Astrocyte of the spinal cord (primary cell): Measurements from ENCODE around the gene ADCY3.

ENCODE experiments used
- DNase-seq: peaks from one replicate; pipeline ENCODE4 v3.0.0; 2011; ENCODE audit warnings: low read depth, low spot score
- H3K4me3 ChIP-seq: 2 replicates; pipeline ENCODE4 v1.5.1; 2011; ENCODE audit warnings: low read depth, mild to moderate bottlenecking, low read length, moderate library complexity
- CTCF ChIP-seq: IDR thresholded peaks from 2 replicates; pipeline ENCODE4 v1.5.1; 2012; ENCODE audit warnings: low read depth, mild to moderate bottlenecking, low read length, inconsistent platforms
- in situ Hi-C: cut with HindIII; loops from 2 replicates; pipeline ENCODE4 v1.10.0; 2017; ENCODE audit warnings: low sequenced_read_pairs

Gene ADCY3

DNA sequence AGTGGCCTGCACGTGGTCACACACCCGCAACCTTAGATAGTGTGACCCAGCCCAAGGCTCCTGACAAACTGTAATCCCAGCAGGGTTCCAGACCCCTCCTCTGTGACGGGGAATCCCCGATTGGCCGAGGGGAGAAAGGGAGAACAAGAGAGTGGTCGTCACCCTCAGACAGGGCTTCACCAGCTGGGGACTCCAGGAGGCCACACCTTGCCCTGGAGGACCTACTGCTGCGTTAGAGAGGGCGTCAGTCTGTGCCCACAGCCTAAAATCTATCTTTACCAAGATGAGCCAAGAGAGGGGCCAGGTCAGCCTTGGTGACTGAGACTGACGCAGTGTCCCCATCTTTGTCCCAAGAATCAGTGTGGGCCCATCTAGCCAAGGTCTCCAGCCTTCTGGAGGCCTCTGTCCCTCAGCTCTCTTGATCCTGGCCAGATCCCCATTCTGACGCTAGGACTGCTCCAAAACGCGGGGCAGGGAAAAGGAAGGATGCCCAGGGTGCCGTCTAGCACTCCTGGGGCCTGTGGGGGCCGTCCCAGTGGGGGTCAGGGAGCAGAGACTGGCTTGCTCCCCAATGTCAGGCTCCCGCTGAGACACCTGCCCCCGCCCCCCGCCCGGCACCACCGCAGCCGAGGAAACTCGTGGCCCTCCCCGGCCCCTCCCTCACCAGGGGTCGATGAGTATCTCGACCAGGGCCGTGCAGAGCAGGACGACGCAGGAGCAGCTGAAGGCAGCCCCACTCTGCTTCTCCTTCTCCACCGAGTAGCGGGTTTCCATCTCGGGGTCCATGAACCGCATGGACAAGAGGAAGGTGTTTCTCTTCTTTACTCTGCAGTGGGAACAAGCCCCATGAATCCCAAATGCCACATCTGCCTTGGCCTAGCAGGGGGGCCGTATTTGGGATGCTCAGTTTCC, 86.0 kb downstream of the ADCY3 start:
- in situ Hi-C loops, result no loop called here
- DNase-seq, result no peak

DNA sequence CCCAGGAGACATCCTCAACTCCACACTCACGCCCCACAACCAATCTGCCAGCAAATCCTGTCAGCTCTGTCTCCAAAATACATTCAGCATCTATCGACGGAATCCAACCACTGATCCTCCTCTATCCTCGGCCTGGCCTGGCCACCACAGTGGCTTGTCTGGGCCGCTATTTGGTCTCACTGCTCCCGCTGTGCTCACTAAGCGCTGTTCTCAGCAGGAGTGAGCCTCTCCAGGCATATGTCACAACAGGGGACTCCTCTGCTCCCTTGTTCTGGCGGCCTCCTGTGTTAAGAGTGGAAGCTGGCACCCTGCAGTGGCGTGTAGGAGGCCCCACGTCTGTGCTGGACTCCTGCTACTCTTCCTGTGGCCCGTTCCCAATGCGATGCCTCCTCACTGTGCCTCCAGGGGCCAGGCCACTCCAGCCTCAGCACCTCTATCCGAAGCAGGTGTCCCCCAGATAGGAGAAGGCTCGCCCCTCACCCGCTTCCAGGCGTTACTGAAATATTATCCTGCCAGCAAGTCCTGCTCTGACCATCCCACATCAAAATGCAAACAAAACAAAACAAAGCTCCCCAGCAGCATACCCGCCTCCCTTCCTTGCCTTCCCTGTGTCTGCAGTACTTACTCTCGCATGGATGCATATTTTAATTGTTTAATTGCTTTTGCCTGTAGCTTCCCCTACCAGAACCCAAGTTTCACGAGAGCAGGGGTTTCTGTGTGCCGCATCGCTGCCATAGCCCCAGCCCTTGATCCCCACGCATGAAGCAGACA, 86.9 kb downstream of the ADCY3 start:
- TF ChIP-seq CTCF, result no peak
- in situ Hi-C loops, result no loop called here
- DNase-seq, result no peak
- H3K4me3 ChIP-seq, result no peak overlapping the region

More for the DNA sequence above, 86.0 kb downstream of the ADCY3 start:
- no peak overlapping the region for H3K4me3 ChIP-seq
- no peak for TF ChIP-seq CTCF

DNA sequence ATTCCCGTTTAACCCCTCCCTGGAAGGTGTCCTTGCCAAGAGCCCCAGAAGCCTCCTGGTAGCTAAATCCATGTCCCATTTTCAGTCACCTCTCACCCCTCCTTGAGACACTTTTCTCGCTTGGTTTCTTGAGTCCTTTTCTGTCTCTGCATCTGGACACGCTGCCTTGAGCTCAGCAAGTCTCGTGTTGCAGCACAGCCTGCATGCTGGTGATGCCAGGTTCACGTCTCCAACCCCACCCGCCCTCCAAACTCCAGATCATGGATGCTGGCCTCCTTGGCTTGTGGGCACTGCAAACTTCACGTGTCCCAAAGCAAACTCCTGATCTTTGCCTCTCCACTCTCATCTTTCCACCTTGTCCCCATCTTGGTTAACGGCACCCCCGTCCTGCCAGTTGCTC, 87.5 kb downstream of the ADCY3 start:
- no peak for DNase-seq
- TF ChIP-seq CTCF, result no peak
- H3K4me3 ChIP-seq, result no peak overlapping the region
- in situ Hi-C loops, result no loop called here

- TF ChIP-seq CTCF, result no peak
- H3K4me3 ChIP-seq, result no peak overlapping the region
- DNase-seq, result no peak
- in situ Hi-C loops, result no loop called here
These were observed 88.0 kb downstream of the ADCY3 start for GRCh38 chr2:24832073-24832461.

- no peak for TF ChIP-seq CTCF
- no peak overlapping the region for H3K4me3 ChIP-seq
- in situ Hi-C loops, result no loop called here
These were observed 88.6 kb downstream of the ADCY3 start for GRCh38 chr2:24831221-24832072.

DNA sequence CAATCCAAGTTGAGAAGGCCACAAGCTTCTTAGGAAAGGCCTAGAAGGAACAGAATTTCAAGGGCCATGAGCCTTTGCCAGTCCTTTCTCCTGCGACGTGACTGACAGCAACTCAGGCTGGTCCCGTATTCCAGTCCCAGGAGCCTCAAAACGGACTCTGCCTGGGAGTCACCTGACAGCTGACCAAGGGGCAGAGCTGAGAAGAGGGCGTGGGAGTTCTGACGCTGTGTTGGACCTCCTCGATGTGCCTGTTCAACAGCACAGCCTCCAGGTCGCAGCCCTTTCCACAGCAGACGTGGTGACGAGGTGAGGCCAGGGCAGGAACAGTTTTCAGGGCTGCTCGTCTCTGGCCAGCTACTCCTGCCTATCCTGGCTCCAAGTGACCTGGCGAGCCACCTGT, 89.3 kb downstream of the ADCY3 start:
- TF ChIP-seq CTCF, result no peak
- in situ Hi-C loops, result no loop called here
- DNase-seq, result no peak
- no peak overlapping the region for H3K4me3 ChIP-seq

More at GRCh38 chr2:24831221-24832072, 88.6 kb downstream of the ADCY3 start:
- DNase-seq, result no peak
